Body of pancreas (tissue), 4 donors: ENCODE data around the gene BBOX1. TPM values are rescaled to one million over a fixed set of nuclear protein-coding genes. Genes with fewer than 3 reads are reported as not detected.

Experiments
- ATAC-seq: fragments of 150-250 bp; one replicate; pipeline ENCODE4 v1.9.1; 2016
- DNase-seq, 4 donors: peaks; one replicate each; pipeline ENCODE4 v3.0.0-alpha.2; 2019
- H3K27ac ChIP-seq, 4 donors: fragments of 200-600 bp; sonication (generic); 1 replicate in 3 of 4; 2 replicates in 1 of 4; pipeline versions ENCODE4 v1.5.1 to v1.6.1; 2016 to 2019; ENCODE audit warnings: mild to moderate bottlenecking in 1 of 4, mixed read lengths in 1 of 4, moderate library complexity in 1 of 4
- H3K27me3 ChIP-seq, 2 donors: fragments of 200-600 bp; sonication (generic); one replicate each; pipeline ENCODE4 v1.6.0; 2016; ENCODE audit warnings: mild to moderate bottlenecking in 1 of 2
- H3K36me3 ChIP-seq, 2 donors: fragments of 200-600 bp; sonication (generic); replicated peaks in 1 of 2; 2 replicates each; pipeline ENCODE4 v1.5.1; 2016; ENCODE audit warnings: low read depth in 2 of 2; ENCODE audit not compliant: insufficient read depth in 1 of 2
- H3K4me1 ChIP-seq: fragments of 200-600 bp; sonication (generic); one replicate; pipeline ENCODE4 v1.6.0; 2016
- H3K4me3 ChIP-seq, 2 donors: fragments of 200-600 bp; sonication (generic); 1 replicate in 1 of 2; 2 replicates in 1 of 2; pipeline ENCODE4 v1.5.1; 2016 to 2019
- H3K9me3 ChIP-seq, 3 donors: fragments of 200-600 bp; sonication (generic); 1 replicate in 2 of 3; 2 replicates in 1 of 3; pipeline ENCODE4 v1.5.1; 2016
- POLR2A ChIP-seq, 3 donors: fragments of 450-650 bp; IDR thresholded peaks; one replicate each; pipeline ENCODE4 v1.6.1; 2016; ENCODE audit warnings: antibody characterized with exemption in 3 of 3, mild to moderate bottlenecking in 2 of 3
- WGBS, 2 donors: methylation state at CpG; one replicate each; pipeline ENCODE4 v1.1.5; 2017; 5-methylcytosine and 5-hydroxymethylcytosine counted together
- intact Hi-C: fragments of 100-400 bp; cut with DNase I; formaldehyde crosslinking; loops from one replicate; pipeline ENCODE4 v1.15.1; 2023
- total RNA-seq, 2 donors: library from RNA; depleted of rRNA; stranded (reverse); fragments of >200 nt; gene quantifications; one replicate each; pipeline ENCODE4 v1.1.0, GENCODE V29; 2016
- TF ChIP-seq, protein P1 (sequence below), 7 experiments: fragments of 450-650 bp in 4 of 7; fragments of 200-600 bp in 3 of 7; sonication (generic) in 3 of 7; IDR thresholded peaks; one replicate each; pipeline ENCODE4 v1.5.1; 2016 to 2019; ENCODE audit warnings: antibody characterized with exemption in 7 of 7

The BBOX1 gene
- total RNA-seq, 2 donors from 2014 or later, result not detected

GRCh38 chr11:27025312-27025955 is 15.2 kb upstream of the BBOX1 start:
- Histone ChIP-seq H3K27ac (peak overlapping the region in 1 of 4 donors; percentile 10), H3K4me1 (no peaks in the 10 kb centered on the region), H3K9me3 (no peaks in the 10 kb centered on the region), H3K27me3 (no peaks in the 10 kb centered on the region), H3K36me3 (no peaks in the 10 kb centered on the region), H3K4me3 (no peak overlapping the region)
- TF ChIP-seq POLR2A (IDR thresholded peaks at IDR 0.05), result no peak
- TF ChIP-seq, protein P1, sequence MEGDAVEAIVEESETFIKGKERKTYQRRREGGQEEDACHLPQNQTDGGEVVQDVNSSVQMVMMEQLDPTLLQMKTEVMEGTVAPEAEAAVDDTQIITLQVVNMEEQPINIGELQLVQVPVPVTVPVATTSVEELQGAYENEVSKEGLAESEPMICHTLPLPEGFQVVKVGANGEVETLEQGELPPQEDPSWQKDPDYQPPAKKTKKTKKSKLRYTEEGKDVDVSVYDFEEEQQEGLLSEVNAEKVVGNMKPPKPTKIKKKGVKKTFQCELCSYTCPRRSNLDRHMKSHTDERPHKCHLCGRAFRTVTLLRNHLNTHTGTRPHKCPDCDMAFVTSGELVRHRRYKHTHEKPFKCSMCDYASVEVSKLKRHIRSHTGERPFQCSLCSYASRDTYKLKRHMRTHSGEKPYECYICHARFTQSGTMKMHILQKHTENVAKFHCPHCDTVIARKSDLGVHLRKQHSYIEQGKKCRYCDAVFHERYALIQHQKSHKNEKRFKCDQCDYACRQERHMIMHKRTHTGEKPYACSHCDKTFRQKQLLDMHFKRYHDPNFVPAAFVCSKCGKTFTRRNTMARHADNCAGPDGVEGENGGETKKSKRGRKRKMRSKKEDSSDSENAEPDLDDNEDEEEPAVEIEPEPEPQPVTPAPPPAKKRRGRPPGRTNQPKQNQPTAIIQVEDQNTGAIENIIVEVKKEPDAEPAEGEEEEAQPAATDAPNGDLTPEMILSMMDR (IDR thresholded peaks at IDR 0.05), result no peak
- no peak for DNase-seq
- intact Hi-C loops, result no loop called here
- WGBS, 2 donors, result 23 to 29% methylated on average over 6 of the region's 6 CpGs
- ATAC-seq, result no peak

- Histone ChIP-seq H3K9me3 (no peaks in the 10 kb centered on the region), H3K36me3 (no peaks in the 10 kb centered on the region), H3K4me1 (no peaks in the 10 kb centered on the region), H3K27me3 (no peaks in the 10 kb centered on the region), H3K4me3 (no peak overlapping the region), H3K27ac (peak overlapping the region in 2 of 4 donors; percentile 17 to 18)
- TF ChIP-seq, protein P1 (IDR thresholded peaks at IDR 0.05), result no peak
- no peak for TF ChIP-seq POLR2A (IDR thresholded peaks at IDR 0.05)
- DNase-seq, result no peak
- no peak for ATAC-seq
- 33 to 37% methylated on average over 8 of the region's 8 CpGs for WGBS, 2 donors
- intact Hi-C loops, result no loop called here
Observed at GRCh38 chr11:27025957-27026733, 14.5 kb upstream of the BBOX1 start.

DNA sequence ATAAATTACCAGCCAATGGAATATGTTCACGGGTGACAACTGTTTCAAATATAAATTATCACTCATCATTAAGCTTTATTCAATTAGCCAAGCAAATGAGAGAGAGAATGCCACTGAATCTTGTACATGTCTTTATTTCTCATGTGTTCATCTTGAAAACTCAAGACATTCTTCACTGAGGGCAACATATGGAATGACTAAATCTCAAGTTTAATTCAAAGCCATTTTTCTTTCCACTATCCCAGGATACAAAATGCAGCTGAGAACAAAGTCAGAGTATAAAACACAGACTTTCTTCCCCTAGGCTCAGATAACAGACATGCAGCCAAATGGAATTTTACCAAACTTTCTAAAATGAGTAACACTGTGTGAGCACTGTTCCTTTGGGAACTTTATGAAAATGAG is 12.1 kb upstream of the BBOX1 start:
- WGBS, 2 donors, result 47 to 71% methylated on average over 1 of the region's 1 CpG
- ATAC-seq (no peak), DNase-seq (no peak)
- Histone ChIP-seq H3K27me3 (no peaks in the 10 kb centered on the region), H3K9me3 (no peaks in the 10 kb centered on the region), H3K4me3 (no peak overlapping the region), H3K36me3 (no peaks in the 10 kb centered on the region), H3K27ac (no peak overlapping the region), H3K4me1 (no peaks in the 10 kb centered on the region)
- intact Hi-C loops, result no loop called here
- TF ChIP-seq, protein P1 (IDR thresholded peaks at IDR 0.05), result no peak
- TF ChIP-seq POLR2A (IDR thresholded peaks at IDR 0.05), result no peak

DNA sequence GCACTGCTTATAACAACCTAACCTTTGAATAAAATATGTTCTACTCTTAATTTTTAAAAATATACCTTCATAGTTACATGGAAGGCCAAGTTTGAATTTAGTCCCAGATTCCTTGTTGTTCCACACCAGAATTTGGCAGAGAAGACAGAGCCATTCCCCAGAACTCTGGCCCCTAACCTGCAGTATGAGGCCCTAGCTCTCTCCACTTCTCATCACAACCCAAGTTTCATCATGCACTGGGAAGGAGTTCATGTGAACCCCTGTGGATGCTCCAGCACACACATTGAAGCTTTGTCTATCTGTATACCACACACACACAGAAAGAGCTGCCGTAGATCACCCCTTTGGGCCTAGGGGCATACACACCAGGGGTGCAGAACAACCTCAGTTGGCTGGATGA is 10.6 kb upstream of the BBOX1 start:
- no peak overlapping the region for H3K27ac ChIP-seq
- no peaks in the 10 kb centered on the region for H3K4me1 ChIP-seq
- TF ChIP-seq POLR2A (IDR thresholded peaks at IDR 0.05), result no peak
- TF ChIP-seq, protein P1 (IDR thresholded peaks at IDR 0.05), result no peak
- H3K27me3 ChIP-seq, result no peaks in the 10 kb centered on the region
- no peak overlapping the region for H3K4me3 ChIP-seq
- no peaks in the 10 kb centered on the region for H3K36me3 ChIP-seq
- no peak for DNase-seq
- H3K9me3 ChIP-seq, result no peaks in the 10 kb centered on the region
- intact Hi-C loops, result no loop called here
- ATAC-seq, result no peak
- 69 to 89% methylated on average over 1 of the region's 1 CpG for WGBS, 2 donors
